Measurements from ENCODE around the gene CARS1. TPM values are rescaled to one million over a fixed set of nuclear protein-coding genes. Genes with fewer than 3 reads are reported as not detected.

The CARS1 gene
- total and polyA plus RNA-seq, 2 experiments from 2014 or later: 72.9 to 95.9 TPM

DNA sequence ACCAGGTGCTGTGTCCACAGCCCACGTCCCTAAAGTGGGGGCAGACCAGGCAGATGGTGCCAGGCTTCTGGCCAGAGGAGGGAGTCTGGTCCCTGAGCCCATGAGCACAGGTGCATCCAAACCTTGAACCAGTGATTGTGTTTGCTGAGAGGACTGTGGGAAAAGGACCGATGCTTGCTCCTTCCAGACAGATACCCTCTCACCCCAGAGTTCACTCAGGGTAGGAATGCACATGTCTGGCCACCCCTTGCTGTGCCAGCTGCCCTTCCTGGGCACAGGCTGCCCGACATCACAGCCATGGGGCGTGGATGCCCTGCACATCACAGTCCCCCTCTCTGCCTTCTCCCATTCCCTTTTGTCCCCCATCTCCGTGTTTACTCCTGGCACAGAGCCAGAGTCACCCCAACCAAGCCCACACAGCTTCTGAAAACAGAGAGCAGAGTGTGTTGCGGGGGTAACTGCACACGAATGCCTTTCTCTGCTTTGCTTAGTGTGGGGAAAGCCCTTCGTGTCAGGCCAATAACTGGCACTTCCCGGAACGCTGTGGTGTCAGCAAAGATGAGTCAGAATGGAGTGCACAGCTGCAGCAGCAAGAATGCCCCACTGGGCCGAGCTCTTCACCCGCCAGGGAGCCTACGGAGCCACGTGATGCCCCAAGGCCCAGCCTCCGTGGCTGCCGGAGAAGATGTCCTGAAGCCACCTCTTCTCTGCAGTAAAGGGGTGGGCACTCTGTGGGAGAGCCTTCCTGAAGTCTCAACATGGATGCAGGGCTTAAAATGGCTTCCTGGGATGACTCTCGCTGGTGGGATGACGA, 7.6 kb downstream of the CARS1 start (continued):
- TF ChIP-seq, protein P1, sequence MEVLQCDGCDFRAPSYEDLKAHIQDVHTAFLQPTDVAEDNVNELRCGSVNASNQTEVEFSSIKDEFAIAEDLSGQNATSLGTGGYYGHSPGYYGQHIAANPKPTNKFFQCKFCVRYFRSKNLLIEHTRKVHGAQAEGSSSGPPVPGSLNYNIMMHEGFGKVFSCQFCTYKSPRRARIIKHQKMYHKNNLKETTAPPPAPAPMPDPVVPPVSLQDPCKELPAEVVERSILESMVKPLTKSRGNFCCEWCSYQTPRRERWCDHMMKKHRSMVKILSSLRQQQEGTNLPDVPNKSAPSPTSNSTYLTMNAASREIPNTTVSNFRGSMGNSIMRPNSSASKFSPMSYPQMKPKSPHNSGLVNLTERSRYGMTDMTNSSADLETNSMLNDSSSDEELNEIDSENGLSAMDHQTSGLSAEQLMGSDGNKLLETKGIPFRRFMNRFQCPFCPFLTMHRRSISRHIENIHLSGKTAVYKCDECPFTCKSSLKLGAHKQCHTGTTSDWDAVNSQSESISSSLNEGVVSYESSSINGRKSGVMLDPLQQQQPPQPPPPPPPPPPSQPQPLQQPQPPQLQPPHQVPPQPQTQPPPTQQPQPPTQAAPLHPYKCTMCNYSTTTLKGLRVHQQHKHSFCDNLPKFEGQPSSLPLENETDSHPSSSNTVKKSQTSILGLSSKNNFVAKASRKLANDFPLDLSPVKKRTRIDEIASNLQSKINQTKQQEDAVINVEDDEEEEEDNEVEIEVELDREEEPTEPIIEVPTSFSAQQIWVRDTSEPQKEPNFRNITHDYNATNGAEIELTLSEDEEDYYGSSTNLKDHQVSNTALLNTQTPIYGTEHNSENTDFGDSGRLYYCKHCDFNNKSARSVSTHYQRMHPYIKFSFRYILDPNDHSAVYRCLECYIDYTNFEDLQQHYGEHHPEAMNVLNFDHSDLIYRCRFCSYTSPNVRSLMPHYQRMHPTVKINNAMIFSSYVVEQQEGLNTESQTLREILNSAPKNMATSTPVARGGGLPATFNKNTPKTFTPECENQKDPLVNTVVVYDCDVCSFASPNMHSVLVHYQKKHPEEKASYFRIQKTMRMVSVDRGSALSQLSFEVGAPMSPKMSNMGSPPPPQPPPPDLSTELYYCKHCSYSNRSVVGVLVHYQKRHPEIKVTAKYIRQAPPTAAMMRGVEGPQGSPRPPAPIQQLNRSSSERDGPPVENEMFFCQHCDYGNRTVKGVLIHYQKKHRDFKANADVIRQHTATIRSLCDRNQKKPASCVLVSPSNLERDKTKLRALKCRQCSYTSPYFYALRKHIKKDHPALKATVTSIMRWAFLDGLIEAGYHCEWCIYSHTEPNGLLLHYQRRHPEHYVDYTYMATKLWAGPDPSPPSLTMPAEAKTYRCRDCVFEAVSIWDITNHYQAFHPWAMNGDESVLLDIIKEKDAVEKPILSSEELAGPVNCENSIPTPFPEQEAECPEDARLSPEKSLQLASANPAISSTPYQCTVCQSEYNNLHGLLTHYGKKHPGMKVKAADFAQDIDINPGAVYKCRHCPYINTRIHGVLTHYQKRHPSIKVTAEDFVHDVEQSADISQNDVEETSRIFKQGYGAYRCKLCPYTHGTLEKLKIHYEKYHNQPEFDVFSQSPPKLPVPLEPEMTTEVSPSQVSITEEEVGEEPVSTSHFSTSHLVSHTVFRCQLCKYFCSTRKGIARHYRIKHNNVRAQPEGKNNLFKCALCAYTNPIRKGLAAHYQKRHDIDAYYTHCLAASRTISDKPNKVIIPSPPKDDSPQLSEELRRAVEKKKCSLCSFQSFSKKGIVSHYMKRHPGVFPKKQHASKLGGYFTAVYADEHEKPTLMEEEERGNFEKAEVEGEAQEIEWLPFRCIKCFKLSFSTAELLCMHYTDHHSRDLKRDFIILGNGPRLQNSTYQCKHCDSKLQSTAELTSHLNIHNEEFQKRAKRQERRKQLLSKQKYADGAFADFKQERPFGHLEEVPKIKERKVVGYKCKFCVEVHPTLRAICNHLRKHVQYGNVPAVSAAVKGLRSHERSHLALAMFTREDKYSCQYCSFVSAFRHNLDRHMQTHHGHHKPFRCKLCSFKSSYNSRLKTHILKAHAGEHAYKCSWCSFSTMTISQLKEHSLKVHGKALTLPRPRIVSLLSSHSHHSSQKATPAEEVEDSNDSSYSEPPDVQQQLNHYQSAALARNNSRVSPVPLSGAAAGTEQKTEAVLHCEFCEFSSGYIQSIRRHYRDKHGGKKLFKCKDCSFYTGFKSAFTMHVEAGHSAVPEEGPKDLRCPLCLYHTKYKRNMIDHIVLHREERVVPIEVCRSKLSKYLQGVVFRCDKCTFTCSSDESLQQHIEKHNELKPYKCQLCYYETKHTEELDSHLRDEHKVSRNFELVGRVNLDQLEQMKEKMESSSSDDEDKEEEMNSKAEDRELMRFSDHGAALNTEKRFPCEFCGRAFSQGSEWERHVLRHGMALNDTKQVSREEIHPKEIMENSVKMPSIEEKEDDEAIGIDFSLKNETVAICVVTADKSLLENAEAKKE (CRISPR knock-in tag; IDR thresholded peaks at IDR 0.05): no peak
- TF ChIP-seq POLR2AphosphoS5 (IDR thresholded peaks at IDR 0.05; ENCODE audit: low read depth): no peak
- TF ChIP-seq CREB1 (CRISPR knock-in tag; IDR thresholded peaks at IDR 0.05; ENCODE audit: low read depth): no peak
- no peak for TF ChIP-seq JUNB (IDR thresholded peaks at IDR 0.05; ENCODE audit: unreplicated experiment)
- TF ChIP-seq ZNF331 (CRISPR knock-in tag; IDR thresholded peaks at IDR 0.05; ENCODE audit: low read depth): no peak

DNA sequence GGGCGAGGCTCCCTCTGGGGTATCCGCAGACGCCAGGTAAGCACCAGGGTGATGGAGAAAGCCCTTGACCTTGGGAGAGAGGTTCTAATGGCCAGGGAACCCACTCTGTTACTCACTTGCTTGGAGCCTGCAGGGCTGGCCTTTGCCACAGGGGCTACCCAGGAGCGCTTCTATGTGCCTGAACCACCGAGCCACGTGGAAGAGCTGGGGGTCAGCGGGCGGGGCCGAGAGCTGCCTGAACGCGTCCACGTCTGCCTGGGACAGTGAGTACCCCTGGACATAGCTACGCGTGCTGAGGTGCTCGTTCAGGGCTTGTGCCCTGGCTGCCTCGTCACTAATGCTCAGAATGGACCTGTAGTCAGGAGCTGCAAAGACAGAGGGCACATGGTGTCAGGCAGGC, 9.6 kb downstream of the CARS1 start:
- H3K27me3 ChIP-seq (ENCODE audit: insufficient read depth): no peaks in the 10 kb centered on the region
- H3K36me3 ChIP-seq (ENCODE audit: insufficient read depth): no peaks in the 10 kb centered on the region; the same call in none of the 2 replicates
- peaks cover 15% of the 10 kb centered on the region for H3K4me1 ChIP-seq (ENCODE audit: insufficient read depth)
- Mint-ChIP-seq H3K4me3 (no peak overlapping the region), H3K9me3 (no peaks in the 10 kb centered on the region), H3K4me1 (peaks cover 37% of the 10 kb centered on the region), H3K27me3 (ENCODE audit: insufficient read depth, low read depth, poor library complexity) (peaks cover 12% of the 10 kb centered on the region), H3K27ac (no peak overlapping the region), H3K36me3 (ENCODE audit: low read depth) (peaks cover 43% of the 10 kb centered on the region)
- H4K20me1 ChIP-seq (replicated peaks; ENCODE audit: insufficient read depth): peaks cover 62% of the 10 kb centered on the region; the same call in 1 of the 2 replicates
- peak overlapping the region; percentile 32; the same call in 1 of the 2 replicates for H3K27ac ChIP-seq (ENCODE audit: low read depth)
- no peak for DNase-seq (ENCODE audit: low spot score)
- peaks cover 100% of the 10 kb centered on the region for H3K79me2 ChIP-seq (replicated peaks; ENCODE audit: insufficient read depth)
- no peak overlapping the region for H3K4me2 ChIP-seq
- no peak for ATAC-seq
- H3K4me3 ChIP-seq: no peak overlapping the region
- H3K9me2 ChIP-seq (ENCODE audit: insufficient read depth): no peaks in the 10 kb centered on the region
- no peak overlapping the region for H2AFZ ChIP-seq
- H3F3A ChIP-seq (replicated peaks; ENCODE audit: low read depth): no peaks in the 10 kb centered on the region
- no peak for TF ChIP-seq EZH2 (IDR thresholded peaks at IDR 0.05; ENCODE audit: low read depth, unreplicated experiment)
- TF ChIP-seq, protein P2, sequence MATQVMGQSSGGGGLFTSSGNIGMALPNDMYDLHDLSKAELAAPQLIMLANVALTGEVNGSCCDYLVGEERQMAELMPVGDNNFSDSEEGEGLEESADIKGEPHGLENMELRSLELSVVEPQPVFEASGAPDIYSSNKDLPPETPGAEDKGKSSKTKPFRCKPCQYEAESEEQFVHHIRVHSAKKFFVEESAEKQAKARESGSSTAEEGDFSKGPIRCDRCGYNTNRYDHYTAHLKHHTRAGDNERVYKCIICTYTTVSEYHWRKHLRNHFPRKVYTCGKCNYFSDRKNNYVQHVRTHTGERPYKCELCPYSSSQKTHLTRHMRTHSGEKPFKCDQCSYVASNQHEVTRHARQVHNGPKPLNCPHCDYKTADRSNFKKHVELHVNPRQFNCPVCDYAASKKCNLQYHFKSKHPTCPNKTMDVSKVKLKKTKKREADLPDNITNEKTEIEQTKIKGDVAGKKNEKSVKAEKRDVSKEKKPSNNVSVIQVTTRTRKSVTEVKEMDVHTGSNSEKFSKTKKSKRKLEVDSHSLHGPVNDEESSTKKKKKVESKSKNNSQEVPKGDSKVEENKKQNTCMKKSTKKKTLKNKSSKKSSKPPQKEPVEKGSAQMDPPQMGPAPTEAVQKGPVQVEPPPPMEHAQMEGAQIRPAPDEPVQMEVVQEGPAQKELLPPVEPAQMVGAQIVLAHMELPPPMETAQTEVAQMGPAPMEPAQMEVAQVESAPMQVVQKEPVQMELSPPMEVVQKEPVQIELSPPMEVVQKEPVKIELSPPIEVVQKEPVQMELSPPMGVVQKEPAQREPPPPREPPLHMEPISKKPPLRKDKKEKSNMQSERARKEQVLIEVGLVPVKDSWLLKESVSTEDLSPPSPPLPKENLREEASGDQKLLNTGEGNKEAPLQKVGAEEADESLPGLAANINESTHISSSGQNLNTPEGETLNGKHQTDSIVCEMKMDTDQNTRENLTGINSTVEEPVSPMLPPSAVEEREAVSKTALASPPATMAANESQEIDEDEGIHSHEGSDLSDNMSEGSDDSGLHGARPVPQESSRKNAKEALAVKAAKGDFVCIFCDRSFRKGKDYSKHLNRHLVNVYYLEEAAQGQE (IDR thresholded peaks at IDR 0.05; ENCODE audit: unreplicated experiment): no peak

Data from GM23338 (cell line).